ENCODE results near the gene PNLDC1.

GRCh38 chr6:159838020-159838744 lies 38.1 kb downstream of the PNLDC1 start:
- TF ChIP-seq EZH2 (IDR thresholded peaks at IDR 0.05; ENCODE audit: insufficient read depth, low read length) = no peak
- TF ChIP-seq CTCF (IDR thresholded peaks at IDR 0.05; ENCODE audit: insufficient read depth, low read depth, low read length) = no peak
